HepG2 (cell line): ENCODE data around the gene EPB42. TPM values are rescaled to one million over a fixed set of nuclear protein-coding genes. Genes with fewer than 3 reads are reported as not detected.

ENCODE experiments used
- ATAC-seq: fragments of 200-7000 bp; cut with Tn5 transposase; 3 replicates; pipeline ENCODE4 v1.9.1; 2020; ENCODE audit warnings: mild to moderate bottlenecking, moderate library complexity
- BruUV-seq: library from RNA; stranded (reverse); fragments of 400-500 nt; replicated peaks from 2 replicates; lab custom pipeline; 2021; lab: Mats Ljungman, UMichigan
- CTCF ChIA-PET: fragments of 300-600 bp; formaldehyde crosslinking; extraction: SDS; loops from one replicate; lab custom pipeline; 2021; ENCODE audit warnings: low total read pairs, inconsistent platforms, low intra/inter-chr PET ratio; lab: Yijun Ruan, JAX
- POLR2A ChIA-PET: fragments of 350-600 bp; sonication (Branson Sonifier 250); formaldehyde crosslinking; loops from one replicate; lab custom pipeline; 2020; ENCODE audit warnings: antibody characterized with exemption, inconsistent platforms; lab: Yijun Ruan, JAX
- DNase-seq: peaks from one replicate; pipeline ENCODE4 v3.0.0-alpha.2; 2015; ENCODE audit warnings: low spot score
- FAIRE-seq: peaks from 3 replicates; lab custom pipeline; 2011; peaks lifted over from hg19 to GRCh38; lab: Jason Lieb, UNC
- H2AFZ ChIP-seq: one replicate; pipeline ENCODE4 v1.6.1; 2011; ENCODE audit warnings: low read length, inconsistent platforms
- H3K27ac ChIP-seq: fragments of 300-600 bp; 3 replicates; pipeline ENCODE4 v1.8.0; 2011; ENCODE audit warnings: mixed run types, mild to moderate bottlenecking, mixed read lengths, low read length, inconsistent platforms; ENCODE audit not compliant: insufficient read depth; ENCODE audit errors: extremely low read length
- H3K27me3 ChIP-seq, 2 experiments: fragments of 200-600 bp in 1 of 2; 2 replicates in 1 of 2; 3 replicates in 1 of 2; pipeline versions ENCODE4 v1.6.0 to v1.8.0; 2011; ENCODE audit warnings: low read length in 2 of 2, mild to moderate bottlenecking in 2 of 2, moderate library complexity in 2 of 2, inconsistent platforms in 1 of 2; ENCODE audit not compliant: insufficient read depth in 2 of 2, control insufficient read depth in 1 of 2
- H3K36me3 ChIP-seq, 2 experiments: fragments of 200-600 bp in 1 of 2; replicated peaks in 1 of 2; 2 replicates in 1 of 2; 3 replicates in 1 of 2; pipeline versions ENCODE4 v1.5.1 to v1.8.0; 2011; ENCODE audit warnings: low read length in 2 of 2, inconsistent platforms in 1 of 2; ENCODE audit not compliant: insufficient read depth in 2 of 2, control insufficient read depth in 1 of 2
- H3K4me1 ChIP-seq: 2 replicates; pipeline ENCODE4 v1.5.1; 2012; ENCODE audit warnings: low read length, inconsistent platforms; ENCODE audit not compliant: insufficient read depth
- H3K4me2 ChIP-seq: 2 replicates; pipeline ENCODE4 v1.6.0; 2011; ENCODE audit warnings: low read depth, low read length, inconsistent platforms
- H3K4me3 ChIP-seq, 3 experiments: fragments of 200-600 bp in 1 of 3; sonication (generic), shearing (Covaris generic) in 1 of 3; replicated peaks in 1 of 3; 2 replicates each; pipeline ENCODE4 v1.5.1; 2011 to 2016; ENCODE audit warnings: low read length in 3 of 3, inconsistent platforms in 2 of 3, low read depth in 2 of 3, mild to moderate bottlenecking in 2 of 3, control low read depth in 1 of 3, mixed read lengths in 1 of 3; ENCODE audit not compliant: insufficient read depth in 1 of 3
- H3K79me2 ChIP-seq: one replicate; pipeline ENCODE4 v1.6.1; 2011; ENCODE audit warnings: low read length, inconsistent platforms; ENCODE audit not compliant: insufficient read depth
- H3K9ac ChIP-seq: 2 replicates; pipeline ENCODE4 v1.6.0; 2011; ENCODE audit warnings: mild to moderate bottlenecking, low read depth, low read length, inconsistent platforms; ENCODE audit not compliant: insufficient read depth
- H3K9me3 ChIP-seq: 2 replicates; pipeline ENCODE4 v1.5.1; 2012; ENCODE audit warnings: mild to moderate bottlenecking, low read length
- H4K20me1 ChIP-seq: 2 replicates; pipeline ENCODE4 v1.6.0; 2011; ENCODE audit warnings: inconsistent platforms, mild to moderate bottlenecking, low read length, moderate library complexity; ENCODE audit not compliant: insufficient read depth
- CREM ChIP-seq, 2 experiments: sonication (generic) in 1 of 2; formaldehyde crosslinking in 1 of 2; IDR thresholded peaks; 2 replicates each; pipeline versions ENCODE4 v1.4.0 to v1.6.1; 2016 to 2020; ENCODE audit warnings: antibody characterized with exemption in 1 of 2, mild to moderate bottlenecking in 1 of 2, missing genetic modification reagents in 1 of 2
- ETV5 ChIP-seq: IDR thresholded peaks from 2 replicates; pipeline ENCODE4 v1.6.1; 2018; ENCODE audit warnings: missing biosample characterization, missing genetic modification reagents, inconsistent platforms, borderline replicate concordance
- KDM6A ChIP-seq: IDR thresholded peaks from 2 replicates; pipeline ENCODE4 v1.6.1; 2016; ENCODE audit warnings: low read depth
- NFE2L2 ChIP-seq: fragments of 150-350 bp; IDR thresholded peaks from 2 replicates; pipeline ENCODE4 v1.6.1; 2014; ENCODE audit warnings: low read length
- POGZ ChIP-seq: sonication (generic); formaldehyde crosslinking; IDR thresholded peaks from 2 replicates; pipeline ENCODE4 v1.4.0; 2020; ENCODE audit warnings: mild to moderate bottlenecking, missing genetic modification reagents
- RFXAP ChIP-seq: sonication (generic); formaldehyde crosslinking; IDR thresholded peaks from 2 replicates; pipeline ENCODE4 v1.4.0; 2020; ENCODE audit warnings: missing genetic modification reagents, borderline replicate concordance
- RNF2 ChIP-seq: fragments of 450-650 bp; conservative IDR thresholded peaks from 2 replicates; pipeline ENCODE4 v1.6.1; 2016; ENCODE audit warnings: low read depth
- SP1 ChIP-seq, 2 experiments: fragments of 450-650 bp in 1 of 2; sonication (generic) in 1 of 2; formaldehyde crosslinking in 1 of 2; IDR thresholded peaks; 2 replicates each; pipeline versions ENCODE4 v1.4.0 to v1.6.1; 2016 to 2020; ENCODE audit warnings: missing genetic modification reagents in 1 of 2
- YY1 ChIP-seq: IDR thresholded peaks from 2 replicates; pipeline ENCODE4 v1.6.1; 2011; ENCODE audit warnings: low read length, low read depth, moderate library complexity, mild to moderate bottlenecking; ENCODE audit not compliant: insufficient read depth, insufficient replicate concordance
- ZNF143 ChIP-seq: sonication (generic); formaldehyde crosslinking; IDR thresholded peaks from 2 replicates; pipeline ENCODE4 v1.4.0; 2020; ENCODE audit warnings: missing genetic modification reagents
- ZNF44 ChIP-seq: sonication (generic); formaldehyde crosslinking; IDR thresholded peaks from 2 replicates; pipeline ENCODE4 v1.5.1; 2020; ENCODE audit warnings: mild to moderate bottlenecking, missing genetic modification reagents
- WGBS: methylation state at CpG from one replicate; pipeline ENCODE4 v1.1.6; 2017; ENCODE audit warnings: low lambda C conversion rate; 5-methylcytosine and 5-hydroxymethylcytosine counted together
- in situ Hi-C: cut with HindIII; loops from 2 replicates; pipeline ENCODE4 v1.10.0; 2017; ENCODE audit warnings: low pct_unique_long_range_greater_than_20kb; ENCODE audit not compliant: extremely low pct_ligation_motif_present
- intact Hi-C: fragments of 100-400 bp; cut with micrococcal nuclease; formaldehyde crosslinking; loops from one replicate; pipeline ENCODE4 v1.10.0; 2022; ENCODE audit not compliant: unreplicated experiment
- polyA plus RNA-seq, 8 experiments: library from polyadenylated mRNA; depleted of rRNA in 3 of 8; stranded (reverse) in 7 of 8; unstranded in 1 of 8; fragments of >200 nt; fragmentation: Illumina TruSeq in 4 of 8; extraction: Trizol in 4 of 8; gene quantifications; 2 replicates each; pipeline versions ENCODE4 v1.2.1 to v1.2.3, GENCODE V29; 2011 to 2016; ENCODE audit warnings: low read depth in 4 of 8, missing spikeins in 1 of 8, mixed read lengths in 1 of 8; ENCODE audit not compliant: insufficient read depth in 1 of 8
- total RNA-seq, 5 experiments: library from RNA; depleted of rRNA; stranded (reverse); fragments of >200 nt; fragmentation: Illumina TruSeq; extraction: Trizol; gene quantifications; 2 replicates each; pipeline ENCODE4 v1.2.3, GENCODE V29; 2016; ENCODE audit warnings: low read depth in 1 of 5
- TF ChIP-seq, protein P1 (sequence below): sonication (generic); formaldehyde crosslinking; IDR thresholded peaks from 2 replicates; pipeline ENCODE4 v1.8.0; 2022; ENCODE audit warnings: missing genetic modification reagents, mild to moderate bottlenecking, moderate library complexity, borderline replicate concordance
- TF ChIP-seq, protein P2 (sequence below): IDR thresholded peaks from 2 replicates; pipeline ENCODE4 v1.6.1; 2016; ENCODE audit warnings: missing compliant biosample characterization, missing genetic modification reagents, borderline replicate concordance
- TF ChIP-seq, protein P3 (sequence below): sonication (generic); formaldehyde crosslinking; IDR thresholded peaks from 2 replicates; pipeline ENCODE4 v1.4.0; 2020; ENCODE audit warnings: missing genetic modification reagents

EPB42 gene
- total and polyA plus RNA-seq, 2 of the 13 experiments (the other 11 are each of a cell fraction or from before 2014, with no cell fraction given) = not detected

GRCh38 chr15:43258781-43259180, 38.0 kb upstream of the EPB42 start:
- in situ Hi-C loops = no loop called here
- CTCF ChIA-PET = no interaction called here

GRCh38 chr15:43256341-43256740, 35.5 kb upstream of the EPB42 start:
- H4K20me1 ChIP-seq = no peaks in the 10 kb centered on the region
- no peaks in the 10 kb centered on the region for H3K4me1 ChIP-seq
- DNase-seq (no peak), ATAC-seq (no peak), FAIRE-seq (no peak)
- H3K4me2 ChIP-seq = no peak overlapping the region
- H3K9ac ChIP-seq = no peak overlapping the region
- peaks cover 2 to 28% of the 10 kb centered on the region in 2 experiments; a peak in 4 of 5 replicates for H3K27me3 ChIP-seq
- POLR2A ChIA-PET = no interaction called here
- no TSS peak for BruUV-seq
- in situ Hi-C loops = no loop called here
- H3K27ac ChIP-seq = no peak overlapping the region
- H3K4me3 ChIP-seq = no peak overlapping the region
- intact Hi-C loops = no loop called here
- CTCF ChIA-PET = no interaction called here
- 15% methylated on average over 7 of the region's 7 CpGs for WGBS
- H3K36me3 ChIP-seq = no peaks in the 10 kb centered on the region
- H3K9me3 ChIP-seq = no peaks in the 10 kb centered on the region
- no peaks in the 10 kb centered on the region for H3K79me2 ChIP-seq
- no peak overlapping the region for H2AFZ ChIP-seq
- TF ChIP-seq RNF2 = no peak
- TF ChIP-seq NFE2L2 = no peak
- TF ChIP-seq, protein P1, sequence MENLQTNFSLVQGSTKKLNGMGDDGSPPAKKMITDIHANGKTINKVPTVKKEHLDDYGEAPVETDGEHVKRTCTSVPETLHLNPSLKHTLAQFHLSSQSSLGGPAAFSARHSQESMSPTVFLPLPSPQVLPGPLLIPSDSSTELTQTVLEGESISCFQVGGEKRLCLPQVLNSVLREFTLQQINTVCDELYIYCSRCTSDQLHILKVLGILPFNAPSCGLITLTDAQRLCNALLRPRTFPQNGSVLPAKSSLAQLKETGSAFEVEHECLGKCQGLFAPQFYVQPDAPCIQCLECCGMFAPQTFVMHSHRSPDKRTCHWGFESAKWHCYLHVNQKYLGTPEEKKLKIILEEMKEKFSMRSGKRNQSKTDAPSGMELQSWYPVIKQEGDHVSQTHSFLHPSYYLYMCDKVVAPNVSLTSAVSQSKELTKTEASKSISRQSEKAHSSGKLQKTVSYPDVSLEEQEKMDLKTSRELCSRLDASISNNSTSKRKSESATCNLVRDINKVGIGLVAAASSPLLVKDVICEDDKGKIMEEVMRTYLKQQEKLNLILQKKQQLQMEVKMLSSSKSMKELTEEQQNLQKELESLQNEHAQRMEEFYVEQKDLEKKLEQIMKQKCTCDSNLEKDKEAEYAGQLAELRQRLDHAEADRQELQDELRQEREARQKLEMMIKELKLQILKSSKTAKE (CRISPR knock-in tag) = no peak
- no peak for TF ChIP-seq ETV5 (CRISPR knock-in tag)
- no peak for TF ChIP-seq KDM6A (CRISPR knock-in tag)
- TF ChIP-seq CREM (IDR thresholded peaks at IDR 0.05) = no peak
- TF ChIP-seq CREM (CRISPR knock-in tag; IDR thresholded peaks at IDR 0.05) = no peak
- TF ChIP-seq, protein P2, sequence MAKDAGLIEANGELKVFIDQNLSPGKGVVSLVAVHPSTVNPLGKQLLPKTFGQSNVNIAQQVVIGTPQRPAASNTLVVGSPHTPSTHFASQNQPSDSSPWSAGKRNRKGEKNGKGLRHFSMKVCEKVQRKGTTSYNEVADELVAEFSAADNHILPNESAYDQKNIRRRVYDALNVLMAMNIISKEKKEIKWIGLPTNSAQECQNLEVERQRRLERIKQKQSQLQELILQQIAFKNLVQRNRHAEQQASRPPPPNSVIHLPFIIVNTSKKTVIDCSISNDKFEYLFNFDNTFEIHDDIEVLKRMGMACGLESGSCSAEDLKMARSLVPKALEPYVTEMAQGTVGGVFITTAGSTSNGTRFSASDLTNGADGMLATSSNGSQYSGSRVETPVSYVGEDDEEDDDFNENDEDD = no peak
- TF ChIP-seq ZNF44 (CRISPR knock-in tag) = no peak
- TF ChIP-seq SP1 (IDR thresholded peaks at IDR 0.05) = no peak
- TF ChIP-seq SP1 (CRISPR knock-in tag; IDR thresholded peaks at IDR 0.05) = no peak

More at GRCh38 chr15:43258781-43259180, 38.0 kb upstream of the EPB42 start:
- ATAC-seq (no peak), FAIRE-seq (no peak), DNase-seq (no peak)
- Histone ChIP-seq H3K4me1 (no peaks in the 10 kb centered on the region), H3K4me2 (no peak overlapping the region), H3K79me2 (no peaks in the 10 kb centered on the region), H3K4me3 (no peak overlapping the region), H3K9ac (no peak overlapping the region), H2AFZ (no peak overlapping the region), H3K27me3 (peaks cover 2 to 29% of the 10 kb centered on the region in 2 experiments; a peak in 4 of 5 replicates), H4K20me1 (no peaks in the 10 kb centered on the region), H3K36me3 (no peaks in the 10 kb centered on the region), H3K9me3 (no peaks in the 10 kb centered on the region), H3K27ac (no peak overlapping the region)
- intact Hi-C loops = no loop called here
- no TSS peak for BruUV-seq
- POLR2A ChIA-PET = no interaction called here
- TF ChIP-seq POGZ (CRISPR knock-in tag) = no peak
- TF ChIP-seq, protein P3, sequence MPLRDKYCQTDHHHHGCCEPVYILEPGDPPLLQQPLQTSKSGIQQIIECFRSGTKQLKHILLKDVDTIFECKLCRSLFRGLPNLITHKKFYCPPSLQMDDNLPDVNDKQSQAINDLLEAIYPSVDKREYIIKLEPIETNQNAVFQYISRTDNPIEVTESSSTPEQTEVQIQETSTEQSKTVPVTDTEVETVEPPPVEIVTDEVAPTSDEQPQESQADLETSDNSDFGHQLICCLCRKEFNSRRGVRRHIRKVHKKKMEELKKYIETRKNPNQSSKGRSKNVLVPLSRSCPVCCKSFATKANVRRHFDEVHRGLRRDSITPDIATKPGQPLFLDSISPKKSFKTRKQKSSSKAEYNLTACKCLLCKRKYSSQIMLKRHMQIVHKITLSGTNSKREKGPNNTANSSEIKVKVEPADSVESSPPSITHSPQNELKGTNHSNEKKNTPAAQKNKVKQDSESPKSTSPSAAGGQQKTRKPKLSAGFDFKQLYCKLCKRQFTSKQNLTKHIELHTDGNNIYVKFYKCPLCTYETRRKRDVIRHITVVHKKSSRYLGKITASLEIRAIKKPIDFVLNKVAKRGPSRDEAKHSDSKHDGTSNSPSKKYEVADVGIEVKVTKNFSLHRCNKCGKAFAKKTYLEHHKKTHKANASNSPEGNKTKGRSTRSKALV (CRISPR knock-in tag) = no peak
- TF ChIP-seq YY1 = no peak
- no peak for TF ChIP-seq RFXAP
- TF ChIP-seq ZNF143 (CRISPR knock-in tag) = no peak
- WGBS = 61% methylated on average over 4 of the region's 8 CpGs
